H9 (cell line): ENCODE data around the gene NDUFB11. TPM values are rescaled to one million over a fixed set of nuclear protein-coding genes. Genes with fewer than 3 reads are reported as not detected.
A peak's percentile ranks its signal among the peaks of the same experiment; 100 is the strongest.

Experiments
- DNase-seq: peaks from one replicate; pipeline ENCODE4 v3.0.0-alpha.2; 2017
- H2AFZ ChIP-seq: one replicate; pipeline ENCODE4 v1.6.1; 2013; ENCODE audit warnings: mild to moderate bottlenecking, low read length, control low read depth, moderate library complexity
- H2AK5ac ChIP-seq: 2 replicates; pipeline ENCODE4 v1.6.1; 2013; ENCODE audit warnings: low read length, control low read depth, mixed read lengths; ENCODE audit not compliant: insufficient read length
- H2BK120ac ChIP-seq: one replicate; pipeline ENCODE4 v1.6.1; 2013; ENCODE audit warnings: low read depth, mild to moderate bottlenecking, low read length, control low read depth, inconsistent platforms; ENCODE audit not compliant: poor library complexity, severe bottlenecking
- H2BK12ac ChIP-seq: 2 replicates; pipeline ENCODE4 v1.6.1; 2013; ENCODE audit warnings: low read length, control low read depth, mixed read lengths, low read depth; ENCODE audit not compliant: insufficient read length
- H2BK15ac ChIP-seq: 2 replicates; pipeline ENCODE4 v1.6.1; 2013; ENCODE audit warnings: low read depth, low read length, control low read depth
- H2BK20ac ChIP-seq: one replicate; pipeline ENCODE4 v1.6.1; 2013; ENCODE audit warnings: low read depth, mild to moderate bottlenecking, low read length, control low read depth, inconsistent platforms; ENCODE audit not compliant: poor library complexity, severe bottlenecking
- H2BK5ac ChIP-seq: 2 replicates; pipeline ENCODE4 v1.6.1; 2013; ENCODE audit warnings: low read length, control low read depth, mixed read lengths; ENCODE audit not compliant: insufficient read length
- H3K14ac ChIP-seq: 2 replicates; pipeline ENCODE4 v1.6.1; 2013; ENCODE audit warnings: low read length, control low read depth; ENCODE audit not compliant: insufficient read depth
- H3K18ac ChIP-seq: 2 replicates; pipeline ENCODE4 v1.6.1; 2013; ENCODE audit warnings: low read depth, mild to moderate bottlenecking, mixed read lengths, low read length, control low read depth; ENCODE audit not compliant: insufficient read length
- H3K23ac ChIP-seq: 2 replicates; pipeline ENCODE4 v1.6.1; 2013; ENCODE audit warnings: low read length, control low read depth, mixed read lengths, low read depth; ENCODE audit not compliant: insufficient read length
- H3K23me2 ChIP-seq: 2 replicates; pipeline ENCODE4 v1.6.1; 2013; ENCODE audit warnings: low read depth, mild to moderate bottlenecking, mixed read lengths, low read length, control low read depth; ENCODE audit not compliant: insufficient read length, poor library complexity, severe bottlenecking
- H3K27ac ChIP-seq: 2 replicates; pipeline ENCODE4 v1.5.1; 2013; ENCODE audit warnings: low read length, control low read depth, mixed read lengths, low read depth; ENCODE audit not compliant: insufficient read length
- H3K27me3 ChIP-seq: 2 replicates; pipeline ENCODE4 v1.6.1; 2013; ENCODE audit warnings: low read length, control low read depth, inconsistent platforms; ENCODE audit not compliant: insufficient read depth
- H3K4ac ChIP-seq: 2 replicates; pipeline ENCODE4 v1.6.1; 2013; ENCODE audit warnings: low read depth, mild to moderate bottlenecking, control low read depth, inconsistent platforms, low read length, moderate library complexity
- H3K4me1 ChIP-seq: 2 replicates; pipeline ENCODE4 v1.6.1; 2013; ENCODE audit warnings: low read length, control low read depth, inconsistent platforms; ENCODE audit not compliant: insufficient read depth
- H3K4me2 ChIP-seq: 2 replicates; pipeline ENCODE4 v1.6.1; 2013; ENCODE audit warnings: low read length, control low read depth, mixed read lengths; ENCODE audit not compliant: insufficient read length, insufficient read depth
- H3K56ac ChIP-seq: 2 replicates; pipeline ENCODE4 v1.6.1; 2013; ENCODE audit warnings: low read depth, mild to moderate bottlenecking, mixed read lengths, low read length, control low read depth; ENCODE audit not compliant: insufficient read length
- H3K79me1 ChIP-seq: 2 replicates; pipeline ENCODE4 v1.6.1; 2013; ENCODE audit warnings: low read depth, mild to moderate bottlenecking, moderate library complexity, low read length, control low read depth, inconsistent platforms; ENCODE audit not compliant: insufficient read depth, poor library complexity, severe bottlenecking
- H3K79me2 ChIP-seq: 2 replicates; pipeline ENCODE4 v1.6.1; 2013; ENCODE audit warnings: low read length, control low read depth, inconsistent platforms; ENCODE audit not compliant: insufficient read depth
- H3K9ac ChIP-seq: 2 replicates; pipeline ENCODE4 v1.6.1; 2013; ENCODE audit warnings: low read length, control low read depth, mixed read lengths; ENCODE audit not compliant: insufficient read length; ENCODE audit errors: extremely low read depth
- H3K9me3 ChIP-seq: one replicate; pipeline ENCODE4 v1.6.1; 2013; ENCODE audit warnings: low read depth, low read length, inconsistent platforms; ENCODE audit not compliant: control insufficient read depth
- H3T11ph ChIP-seq: one replicate; pipeline ENCODE4 v1.6.1; 2013; ENCODE audit warnings: mild to moderate bottlenecking, low read length, control low read depth, inconsistent platforms
- H4K20me1 ChIP-seq: one replicate; pipeline ENCODE4 v1.6.1; 2013; ENCODE audit not compliant: control insufficient read depth, insufficient read length, insufficient read depth
- H4K5ac ChIP-seq: 2 replicates; pipeline ENCODE4 v1.6.1; 2013; ENCODE audit warnings: low read depth, mild to moderate bottlenecking, mixed read lengths, low read length, control low read depth; ENCODE audit not compliant: insufficient read length
- H4K8ac ChIP-seq: replicated peaks from 2 replicates; pipeline ENCODE4 v1.6.1; 2013; ENCODE audit warnings: low read length, control low read depth, mixed read lengths, low read depth; ENCODE audit not compliant: insufficient read length
- H4K91ac ChIP-seq: 2 replicates; pipeline ENCODE4 v1.6.1; 2013; ENCODE audit warnings: low read depth, mild to moderate bottlenecking, moderate library complexity, mixed read lengths, low read length, control low read depth; ENCODE audit not compliant: insufficient read length
- H3K27ac Mint-ChIP-seq, 3 experiments: 2 replicates in 2 of 3; 3 replicates in 1 of 3; pipeline ENCODE4 v1.8.0; 2020 to 2021; ENCODE audit warnings: mixed read lengths in 3 of 3, mild to moderate bottlenecking in 1 of 3, moderate library complexity in 1 of 3
- H3K27me3 Mint-ChIP-seq: 2 replicates; pipeline ENCODE4 v1.8.0; 2021; ENCODE audit warnings: low read depth, mild to moderate bottlenecking, moderate library complexity, mixed read lengths
- H3K36me3 Mint-ChIP-seq, 3 experiments: 2 replicates in 2 of 3; 3 replicates in 1 of 3; pipeline ENCODE4 v1.8.0; 2020 to 2021; ENCODE audit warnings: low read depth in 3 of 3, mixed read lengths in 3 of 3; ENCODE audit not compliant: insufficient read depth in 1 of 3
- H3K4me1 Mint-ChIP-seq, 2 experiments: 2 replicates each; pipeline ENCODE4 v1.8.0; 2020; ENCODE audit warnings: mixed read lengths in 2 of 2
- H3K4me3 Mint-ChIP-seq, 2 experiments: 2 replicates in 1 of 2; 3 replicates in 1 of 2; pipeline ENCODE4 v1.8.0; 2020 to 2021; ENCODE audit warnings: mild to moderate bottlenecking in 2 of 2, mixed read lengths in 2 of 2, moderate library complexity in 1 of 2
- H3K9me3 Mint-ChIP-seq, 2 experiments: 2 replicates in 1 of 2; 3 replicates in 1 of 2; pipeline ENCODE4 v1.8.0; 2020; ENCODE audit warnings: mild to moderate bottlenecking in 2 of 2, mixed read lengths in 2 of 2, moderate library complexity in 1 of 2
- CTCF ChIP-seq: fragments of 200-600 bp; sonication (generic); conservative IDR thresholded peaks from 3 replicates; pipeline ENCODE4 v1.8.0; 2021; ENCODE audit warnings: antibody characterized with exemption, mild to moderate bottlenecking
- WGBS: extraction: QIAGEN DNeasy Blood & Tissue Kit; methylation state at CpG from one replicate; pipeline ENCODE4 v1.1.7; 2013; ENCODE audit warnings: missing lambda C conversion rate, low lambda C conversion rate, mixed read lengths; ENCODE audit not compliant: insufficient read length; ENCODE audit errors: extremely low coverage; 5-methylcytosine and 5-hydroxymethylcytosine counted together
- total RNA-seq: library from RNA; stranded (reverse); gene quantifications from 2 replicates; pipeline ENCODE4 v1.2.1, GENCODE V29; 2021

Gene NDUFB11
- total RNA-seq, 1 experiment from 2014 or later: 100 TPM

- Mint-ChIP-seq H3K4me3 (peak overlapping the region; percentile 95 to 96), H3K27me3 (no peaks in the 10 kb centered on the region), H3K9me3 (peaks cover 72% of the 10 kb centered on the region in 2 experiments), H3K36me3 (peaks cover 23 to 40% (median 27%) of the 10 kb centered on the region in 3 experiments), H3K27ac (peak overlapping the region; percentile 93 to 94 (median 94); a peak in 6 of 7 replicates), H3K4me1 (peaks cover 10 to 11% of the 10 kb centered on the region in 2 experiments)
- DNase-seq: no peak
- Histone ChIP-seq H2AK5ac (no peak overlapping the region), H3K27ac (no peak overlapping the region), H2AFZ (no peak overlapping the region), H2BK15ac (no peak overlapping the region), H3T11ph (no peak overlapping the region), H2BK120ac (no peak overlapping the region), H3K27me3 (no peaks in the 10 kb centered on the region), H2BK12ac (no peak overlapping the region), H3K9me3 (peaks cover 6% of the 10 kb centered on the region), H3K4me1 (no peaks in the 10 kb centered on the region; the same call in 1 of the 2 replicates), H3K4me2 (peak overlapping the region; percentile 76), H4K5ac (no peak overlapping the region), H4K8ac (no peak overlapping the region), H3K56ac (no peak overlapping the region), H3K23me2 (peaks cover 8% of the 10 kb centered on the region), H2BK5ac (no peak overlapping the region), H4K91ac (no peak overlapping the region), H3K14ac (peak overlapping the region; percentile 85; the same call in 1 of the 2 replicates), H3K9ac (peak overlapping the region; percentile 91), H2BK20ac (no peak overlapping the region), H3K79me1 (no peaks in the 10 kb centered on the region), H3K4ac (no peak overlapping the region), H3K18ac (peak overlapping the region; percentile 69), H3K23ac (no peak overlapping the region), H3K79me2 (peaks cover 22% of the 10 kb centered on the region), H4K20me1 (no peaks in the 10 kb centered on the region)
- no peak for TF ChIP-seq CTCF
- WGBS: no CpG with 5 or more reads among the region's 46 CpGs
These were observed 442 bp downstream of the NDUFB11 start for GRCh38 chrX:47143894-47144625.
